Inflammatory macrophage treated with lipopolysaccharide for 4 hours (primary cell): Measurements from ENCODE around the gene TNK1.

Experiments
- DNase-seq: peaks from one replicate; pipeline ENCODE4 v3.0.0-alpha.2; 2020

Gene TNK1

DNA sequence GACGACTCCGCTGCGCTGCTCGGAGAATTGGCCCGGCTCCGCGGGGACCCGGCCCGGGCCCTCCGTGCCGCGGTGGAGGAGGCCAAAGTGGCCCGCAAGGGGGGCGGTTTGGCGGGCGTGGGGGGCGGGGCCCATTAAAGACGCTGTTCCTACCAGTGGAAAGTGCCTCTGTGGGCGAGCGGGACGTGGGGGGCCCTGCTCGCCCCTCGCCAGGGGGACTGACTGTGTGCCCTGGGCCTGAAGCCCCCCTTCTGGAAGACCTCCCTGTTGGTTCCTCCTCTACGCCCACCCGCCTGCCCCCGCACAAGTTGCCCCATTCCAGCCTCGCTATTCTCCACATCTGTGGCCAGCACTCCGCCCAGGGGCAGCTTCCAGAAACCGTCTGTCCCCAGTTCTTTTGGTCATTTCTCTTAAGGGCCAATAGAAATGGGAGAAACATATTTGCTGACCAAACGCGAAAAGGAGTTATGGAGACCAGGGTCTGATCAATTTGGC lies 56.5 kb downstream of the TNK1 start:
- no peak for DNase-seq

DNA sequence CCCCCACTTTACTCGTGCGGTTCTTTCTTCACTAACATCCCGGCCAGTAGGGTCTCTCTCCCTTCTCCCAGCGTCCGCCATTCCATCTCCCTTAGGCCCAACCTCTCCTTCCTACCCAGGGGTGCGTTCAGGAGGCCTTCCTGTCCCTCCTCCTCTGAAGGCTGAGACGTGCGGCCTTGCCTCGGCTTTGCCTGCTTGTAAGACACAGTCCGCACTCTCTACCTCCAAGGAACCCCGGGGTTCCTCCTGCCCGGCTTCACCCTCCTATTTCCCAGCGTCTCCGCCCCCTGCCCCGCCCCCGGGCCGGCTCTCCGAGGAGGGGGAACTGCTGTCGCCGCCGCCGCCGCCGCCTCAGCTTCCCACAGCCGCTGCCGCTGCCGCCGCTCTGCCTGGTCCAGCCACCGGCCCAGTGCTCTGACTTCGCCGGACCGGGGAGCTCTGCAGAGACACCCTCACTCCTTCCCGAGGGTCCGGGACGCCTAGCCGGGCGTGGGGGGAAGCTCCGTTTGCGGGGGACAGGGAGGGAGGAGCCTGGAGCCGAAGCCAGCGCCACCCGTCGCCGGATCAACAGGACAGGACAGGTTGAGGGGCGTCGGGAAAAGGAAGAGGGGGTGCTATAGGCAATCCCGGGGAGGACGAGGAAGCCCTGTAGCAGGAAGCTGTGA lies 57.2 kb downstream of the TNK1 start:
- peak; percentile 56 for DNase-seq

DNA sequence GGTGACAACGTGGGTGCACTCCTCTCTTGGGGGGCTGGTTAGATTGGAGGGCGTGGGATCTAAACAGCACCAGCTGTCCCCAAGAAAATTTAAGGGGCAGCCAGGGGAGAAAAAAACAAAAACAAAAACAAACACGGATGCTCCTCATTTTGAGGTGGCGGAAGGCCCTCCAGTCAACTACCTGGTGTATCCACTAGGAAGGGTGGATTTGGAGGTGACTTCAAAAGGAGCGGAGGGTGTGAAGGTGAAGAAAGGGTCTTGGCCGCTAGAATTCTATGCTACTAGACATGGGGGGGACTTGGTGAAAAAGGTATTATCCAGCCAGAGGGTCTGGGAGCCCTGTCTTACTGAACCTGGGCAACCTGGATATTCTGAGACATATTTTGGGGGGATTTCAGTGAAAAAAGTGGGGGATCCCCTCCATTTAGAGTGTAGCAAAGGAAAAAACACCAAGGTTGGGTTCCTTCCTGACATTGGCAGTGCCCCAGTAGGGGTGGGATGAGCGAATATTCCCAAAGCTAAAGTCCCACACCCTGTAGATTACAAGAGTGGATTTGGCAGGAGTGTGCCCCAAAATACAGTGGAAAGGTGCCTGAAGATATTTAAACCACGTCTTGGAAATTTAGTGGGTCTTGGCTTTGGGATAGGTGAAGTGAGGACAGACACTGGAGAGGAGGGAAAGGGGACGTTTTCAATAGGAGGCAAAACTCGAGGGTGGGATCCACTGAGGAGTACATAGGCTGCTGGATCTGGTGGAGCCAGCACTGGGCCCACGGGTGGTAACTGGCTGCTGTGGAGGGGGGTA lies 58.0 kb downstream of the TNK1 start:
- DNase-seq: no peak
